ENCODE data around the gene RPTOR. TPM values are rescaled to one million over a fixed set of nuclear protein-coding genes. Genes with fewer than 3 reads are reported as not detected.

RPTOR gene
- total RNA-seq, 1 experiment from 2014 or later: 25.1 TPM

DNA sequence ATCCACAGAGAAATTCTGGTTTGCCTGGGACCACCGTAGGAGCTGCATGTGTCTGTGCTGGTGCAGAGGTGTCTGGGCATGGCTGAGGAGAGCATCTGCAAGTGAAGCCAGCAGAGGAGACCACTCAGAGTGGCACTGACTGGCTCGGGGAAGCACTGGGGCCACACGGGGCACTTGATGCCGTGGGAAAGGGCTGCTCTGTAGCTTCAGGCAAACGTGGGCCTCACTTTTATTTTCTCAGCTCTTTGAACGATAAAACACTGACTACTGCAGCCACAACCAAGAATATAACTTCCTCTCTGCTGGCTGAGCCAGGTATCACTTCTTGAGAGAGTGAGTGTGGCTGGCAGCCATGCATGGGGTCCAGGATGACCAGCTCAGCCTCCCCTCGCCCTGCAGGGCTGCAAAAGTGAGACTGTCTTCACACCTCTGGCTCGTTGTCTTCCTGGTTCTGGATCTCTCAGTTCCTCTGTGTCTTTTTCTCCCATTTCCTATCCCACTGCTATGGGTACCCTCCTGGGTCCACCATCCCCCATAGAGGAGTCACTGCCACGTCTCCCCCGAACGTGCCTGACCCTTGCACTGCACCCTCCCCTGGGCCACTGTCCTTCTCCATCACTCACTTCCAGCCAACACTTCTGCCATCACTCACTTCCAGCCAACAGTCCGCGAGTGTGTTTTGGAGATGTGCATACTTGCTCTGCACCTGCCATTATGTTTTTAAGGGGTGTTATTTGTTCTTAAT is 245.6 kb downstream of the RPTOR start:
- Mint-ChIP-seq H3K9me3 (no peaks in the 10 kb centered on the region), H3K36me3 (ENCODE audit: insufficient read depth in 1 of 3, low read depth in 3 of 3) (peaks cover 0 to 7% (median 2%) of the 10 kb centered on the region in 3 experiments; a peak in 2 of 7 replicates), H3K4me3 (no peak overlapping the region), H3K4me1 (peaks cover 6 to 36% of the 10 kb centered on the region in 2 experiments), H3K27ac (peak overlapping the region in 2 of 3 experiments; percentile 13 to 34; a peak in 2 of 7 replicates), H3K27me3 (ENCODE audit: low read depth) (no peaks in the 10 kb centered on the region)
- TF ChIP-seq, protein P1, sequence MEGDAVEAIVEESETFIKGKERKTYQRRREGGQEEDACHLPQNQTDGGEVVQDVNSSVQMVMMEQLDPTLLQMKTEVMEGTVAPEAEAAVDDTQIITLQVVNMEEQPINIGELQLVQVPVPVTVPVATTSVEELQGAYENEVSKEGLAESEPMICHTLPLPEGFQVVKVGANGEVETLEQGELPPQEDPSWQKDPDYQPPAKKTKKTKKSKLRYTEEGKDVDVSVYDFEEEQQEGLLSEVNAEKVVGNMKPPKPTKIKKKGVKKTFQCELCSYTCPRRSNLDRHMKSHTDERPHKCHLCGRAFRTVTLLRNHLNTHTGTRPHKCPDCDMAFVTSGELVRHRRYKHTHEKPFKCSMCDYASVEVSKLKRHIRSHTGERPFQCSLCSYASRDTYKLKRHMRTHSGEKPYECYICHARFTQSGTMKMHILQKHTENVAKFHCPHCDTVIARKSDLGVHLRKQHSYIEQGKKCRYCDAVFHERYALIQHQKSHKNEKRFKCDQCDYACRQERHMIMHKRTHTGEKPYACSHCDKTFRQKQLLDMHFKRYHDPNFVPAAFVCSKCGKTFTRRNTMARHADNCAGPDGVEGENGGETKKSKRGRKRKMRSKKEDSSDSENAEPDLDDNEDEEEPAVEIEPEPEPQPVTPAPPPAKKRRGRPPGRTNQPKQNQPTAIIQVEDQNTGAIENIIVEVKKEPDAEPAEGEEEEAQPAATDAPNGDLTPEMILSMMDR (conservative IDR thresholded peaks at IDR 0.05): no peak
- no peak overlapping the region for H3K27ac ChIP-seq (ENCODE audit: insufficient read length, low read depth, low read length)
- no peaks in the 10 kb centered on the region for H3K9me3 ChIP-seq (ENCODE audit: control insufficient read depth, low read depth, low read length)
- H2AK5ac ChIP-seq (ENCODE audit: insufficient read length, low read length): no peak overlapping the region
- DNase-seq: peak; percentile 26
- no peaks in the 10 kb centered on the region for H3K4me1 ChIP-seq (ENCODE audit: insufficient read depth, low read length)
- no CpG with 5 or more reads among the region's 13 CpGs for WGBS (ENCODE audit: extremely low coverage, insufficient read length, low lambda C conversion rate)
- no peak overlapping the region for H2AFZ ChIP-seq (ENCODE audit: low read length)
- H3K23me2 ChIP-seq (ENCODE audit: insufficient read length, low read depth, low read length, poor library complexity, severe bottlenecking): no peaks in the 10 kb centered on the region
- H3K4ac ChIP-seq (ENCODE audit: low read depth, low read length): no peak overlapping the region
- H3K4me2 ChIP-seq (ENCODE audit: insufficient read depth, insufficient read length, low read length): no peak overlapping the region
- H3K56ac ChIP-seq (ENCODE audit: insufficient read length, low read depth, low read length): no peak overlapping the region
- H3K9ac ChIP-seq (ENCODE audit: extremely low read depth, insufficient read length, low read length): no peak overlapping the region
- H2BK15ac ChIP-seq (ENCODE audit: low read depth, low read length): no peak overlapping the region
- no peak overlapping the region for H2BK20ac ChIP-seq (ENCODE audit: low read depth, low read length, poor library complexity, severe bottlenecking)
- H3K79me1 ChIP-seq (ENCODE audit: insufficient read depth, low read depth, low read length, poor library complexity, severe bottlenecking): no peaks in the 10 kb centered on the region
- no peaks in the 10 kb centered on the region for H3K27me3 ChIP-seq (ENCODE audit: insufficient read depth, low read length)
- H2BK5ac ChIP-seq (ENCODE audit: insufficient read length, low read length): no peak overlapping the region
- H3T11ph ChIP-seq (ENCODE audit: low read length): no peak overlapping the region
- H4K20me1 ChIP-seq (ENCODE audit: control insufficient read depth, insufficient read depth, insufficient read length): no peaks in the 10 kb centered on the region
- H2BK12ac ChIP-seq (ENCODE audit: insufficient read length, low read depth, low read length): no peak overlapping the region
- no peak overlapping the region for H4K8ac ChIP-seq (replicated peaks; ENCODE audit: insufficient read length, low read depth, low read length)
- no peak overlapping the region; the same call in 1 of the 2 replicates for H3K14ac ChIP-seq (ENCODE audit: insufficient read depth, low read length)
- no peak overlapping the region for H3K23ac ChIP-seq (ENCODE audit: insufficient read length, low read depth, low read length)
- no peaks in the 10 kb centered on the region for H3K79me2 ChIP-seq (ENCODE audit: insufficient read depth, low read length)
- no peak overlapping the region for H2BK120ac ChIP-seq (ENCODE audit: low read depth, low read length, poor library complexity, severe bottlenecking)
- no peak overlapping the region for H4K91ac ChIP-seq (ENCODE audit: insufficient read length, low read depth, low read length)
- no peak overlapping the region for H4K5ac ChIP-seq (ENCODE audit: insufficient read length, low read depth, low read length)
- no peak overlapping the region for H3K18ac ChIP-seq (ENCODE audit: insufficient read length, low read depth, low read length)

Measured in H9 (cell line).